Right lobe of liver (tissue), 6 donors: ENCODE measurements around the gene VPS29. TPM values are rescaled to one million over a fixed set of nuclear protein-coding genes. Genes with fewer than 3 reads are reported as not detected.

Experiments
- ATAC-seq, 4 donors: fragments of 200-7000 bp; cut with Tn5 transposase; one replicate each; pipeline ENCODE4 v1.9.1; 2020; ENCODE audit warnings: mild to moderate bottlenecking in 4 of 4, moderate library complexity in 4 of 4
- DNase-seq, 3 donors: peaks; one replicate each; pipeline ENCODE4 v3.0.0-alpha.2; 2020
- H3K27ac ChIP-seq, 3 donors: fragments of 200-600 bp; one replicate each; pipeline ENCODE4 v1.8.0; 2022
- H3K27me3 ChIP-seq, 2 donors: fragments of 200-600 bp; one replicate each; pipeline ENCODE4 v1.8.0; 2022
- H3K36me3 ChIP-seq, 4 donors: fragments of 200-600 bp; sonication (generic) in 1 of 4; one replicate each; pipeline versions ENCODE4 v1.5.1 to v1.8.0; 2017 to 2022; ENCODE audit warnings: control low read depth in 1 of 4
- H3K4me1 ChIP-seq, 4 donors: fragments of 200-600 bp; sonication (generic) in 1 of 4; one replicate each; pipeline versions ENCODE4 v1.5.1 to v1.8.0; 2017 to 2022; ENCODE audit warnings: control low read depth in 1 of 4
- H3K4me3 ChIP-seq, 3 donors: fragments of 200-600 bp; one replicate each; pipeline ENCODE4 v1.8.0; 2022
- H3K9me3 ChIP-seq, 4 donors: fragments of 200-600 bp; sonication (generic) in 1 of 4; one replicate each; pipeline versions ENCODE4 v1.5.1 to v1.8.0; 2017 to 2022; ENCODE audit warnings: control low read depth in 1 of 4
- POLR2A ChIP-seq: fragments of 450-650 bp; IDR thresholded peaks from one replicate; pipeline ENCODE4 v1.6.1; 2017; ENCODE audit warnings: antibody characterized with exemption, mild to moderate bottlenecking
- WGBS: methylation state at CpG from one replicate; pipeline ENCODE4 v1.1.6; 2018; ENCODE audit warnings: low coverage, low lambda C conversion rate; ENCODE audit not compliant: insufficient coverage; ENCODE audit errors: missing lambda C conversion rate; 5-methylcytosine and 5-hydroxymethylcytosine counted together
- intact Hi-C, 2 donors: fragments of 100-400 bp; cut with DNase I; formaldehyde crosslinking; loops; one replicate each; pipeline versions ENCODE4 v1.11.2 to v1.14.1; 2022
- total RNA-seq, 6 experiments: library from RNA; depleted of rRNA in 2 of 6; stranded (reverse); fragments of >200 nt in 2 of 6; fragmentation: NEBNext Ultra II Directional in 3 of 6; extraction: Animal tissue kit (Norgen Biotek cat#: 25700) in 3 of 6; gene quantifications; one replicate each; pipeline versions ENCODE4 v1.1.0 to v1.2.4, GENCODE V29; 2016 to 2023
- TF ChIP-seq, protein P1 (sequence below), 4 donors: fragments of 200-600 bp in 3 of 4; fragments of 450-650 bp in 1 of 4; IDR thresholded peaks; one replicate each; pipeline versions ENCODE4 v1.5.1 to v1.8.0; 2016 to 2022; ENCODE audit warnings: antibody characterized with exemption in 4 of 4, mild to moderate bottlenecking in 2 of 4
- donor health status: DM: no; HTN: yes; CAD: no.
- donor health status: DM: no; HTN: no; CAD: no.
- donor health status: DM: no; HTN: no; CAD: no.
- donor health status: DM: no; HTN: yes; CAD: no.
- donor health status: DM: no; HTN: yes; CAD: no.

Gene VPS29
- total RNA-seq, 6 experiments from 2014 or later, result 37.9 to 61.2 (median 51.1) TPM

DNA sequence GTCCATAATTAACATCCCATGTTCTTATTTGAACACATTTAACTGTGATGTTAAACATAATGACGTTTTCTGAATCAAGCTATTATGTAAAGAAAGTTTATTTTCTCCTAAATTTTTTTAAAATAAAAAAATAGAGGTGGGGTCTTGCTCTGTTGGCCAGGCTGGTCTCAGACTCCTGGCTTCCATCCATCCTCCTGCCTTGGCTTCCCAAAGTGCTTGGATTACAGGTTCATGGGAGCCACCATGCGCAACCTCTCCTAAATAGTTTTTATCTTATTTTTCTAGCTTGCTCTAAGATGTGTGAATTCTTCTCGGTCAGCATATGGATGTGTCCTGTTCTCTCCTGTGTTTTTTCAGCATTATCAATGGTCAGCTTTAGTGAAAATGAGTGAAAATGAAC lies 3.4 kb upstream of the VPS29 start:
- Histone ChIP-seq H3K27ac (no peak overlapping the region), H3K9me3 (no peaks in the 10 kb centered on the region), H3K4me3 (no peak overlapping the region), H3K27me3 (no peaks in the 10 kb centered on the region), H3K36me3 (no peaks in the 10 kb centered on the region), H3K4me1 (peaks cover 0 to 11% (median 4%) of the 10 kb centered on the region in 4 donors)
- TF ChIP-seq POLR2A, result no peak
- TF ChIP-seq, protein P1, sequence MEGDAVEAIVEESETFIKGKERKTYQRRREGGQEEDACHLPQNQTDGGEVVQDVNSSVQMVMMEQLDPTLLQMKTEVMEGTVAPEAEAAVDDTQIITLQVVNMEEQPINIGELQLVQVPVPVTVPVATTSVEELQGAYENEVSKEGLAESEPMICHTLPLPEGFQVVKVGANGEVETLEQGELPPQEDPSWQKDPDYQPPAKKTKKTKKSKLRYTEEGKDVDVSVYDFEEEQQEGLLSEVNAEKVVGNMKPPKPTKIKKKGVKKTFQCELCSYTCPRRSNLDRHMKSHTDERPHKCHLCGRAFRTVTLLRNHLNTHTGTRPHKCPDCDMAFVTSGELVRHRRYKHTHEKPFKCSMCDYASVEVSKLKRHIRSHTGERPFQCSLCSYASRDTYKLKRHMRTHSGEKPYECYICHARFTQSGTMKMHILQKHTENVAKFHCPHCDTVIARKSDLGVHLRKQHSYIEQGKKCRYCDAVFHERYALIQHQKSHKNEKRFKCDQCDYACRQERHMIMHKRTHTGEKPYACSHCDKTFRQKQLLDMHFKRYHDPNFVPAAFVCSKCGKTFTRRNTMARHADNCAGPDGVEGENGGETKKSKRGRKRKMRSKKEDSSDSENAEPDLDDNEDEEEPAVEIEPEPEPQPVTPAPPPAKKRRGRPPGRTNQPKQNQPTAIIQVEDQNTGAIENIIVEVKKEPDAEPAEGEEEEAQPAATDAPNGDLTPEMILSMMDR (IDR thresholded peaks at IDR 0.05), result no peak
- no peak for DNase-seq
- no peak for ATAC-seq
- WGBS, result 71% methylated on average over 3 of the region's 3 CpGs
- intact Hi-C loops, result loop anchor here (5.0 to 10.0 kb wide), 2 partner anchors 97 to 99 kb away; no protein-coding TSS in a partner anchor

DNA sequence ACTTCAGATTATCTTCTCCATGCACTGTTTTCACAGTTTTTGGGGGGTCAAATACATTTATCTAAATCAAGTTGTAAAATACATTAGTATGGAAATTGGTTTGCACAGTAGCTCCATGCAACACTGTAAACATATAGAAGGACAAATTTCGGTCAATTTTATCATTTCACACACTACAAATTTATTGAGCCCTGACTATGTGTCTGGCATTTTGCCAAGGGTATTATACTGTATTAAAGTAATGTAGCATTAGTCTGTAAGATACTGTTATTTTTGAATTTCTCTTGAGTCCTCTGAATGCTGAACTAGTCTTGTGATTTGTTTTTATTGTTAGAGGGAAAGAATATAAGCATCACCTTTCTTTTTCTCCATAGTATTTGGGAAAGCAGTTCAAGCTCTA lies 1.5 kb upstream of the VPS29 start:
- H3K9me3 ChIP-seq, result no peaks in the 10 kb centered on the region
- intact Hi-C loops, result loop anchor here in 1 of 2 donors (10.0 kb wide), 1 partner anchor 101 kb away; no protein-coding TSS in a partner anchor
- WGBS, result 88% methylated on average over 1 of the region's 1 CpG
- ATAC-seq (no peak), DNase-seq (no peak)
- H3K36me3 ChIP-seq, result no peaks in the 10 kb centered on the region
- H3K27me3 ChIP-seq, result no peaks in the 10 kb centered on the region
- H3K4me1 ChIP-seq, result peaks cover 0 to 27% (median 12%) of the 10 kb centered on the region in 4 donors
- no peak for TF ChIP-seq POLR2A
- TF ChIP-seq, protein P1 (IDR thresholded peaks at IDR 0.05), result no peak
- H3K27ac ChIP-seq, result no peak overlapping the region
- H3K4me3 ChIP-seq, result no peak overlapping the region

DNA sequence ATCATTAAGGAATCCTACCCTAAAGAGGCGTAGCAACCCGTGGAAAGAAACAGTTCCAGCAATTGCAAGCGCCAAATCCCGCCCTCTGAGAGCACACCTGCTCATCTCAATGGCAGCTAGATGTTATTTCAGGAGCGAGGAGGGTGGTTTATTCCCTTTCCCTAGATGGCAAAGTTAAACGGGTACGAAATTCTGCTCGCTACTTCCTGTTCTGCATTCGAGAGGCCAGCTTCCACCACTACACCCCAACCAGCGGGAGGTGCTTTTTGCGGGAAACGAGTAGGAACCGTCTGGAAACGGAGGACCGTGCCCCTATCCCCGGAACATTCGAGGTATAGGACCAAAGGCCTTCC lies 536 bp downstream of the VPS29 start:
- peak in 2 of 3 donors; percentile 50 to 66 for DNase-seq

DNA sequence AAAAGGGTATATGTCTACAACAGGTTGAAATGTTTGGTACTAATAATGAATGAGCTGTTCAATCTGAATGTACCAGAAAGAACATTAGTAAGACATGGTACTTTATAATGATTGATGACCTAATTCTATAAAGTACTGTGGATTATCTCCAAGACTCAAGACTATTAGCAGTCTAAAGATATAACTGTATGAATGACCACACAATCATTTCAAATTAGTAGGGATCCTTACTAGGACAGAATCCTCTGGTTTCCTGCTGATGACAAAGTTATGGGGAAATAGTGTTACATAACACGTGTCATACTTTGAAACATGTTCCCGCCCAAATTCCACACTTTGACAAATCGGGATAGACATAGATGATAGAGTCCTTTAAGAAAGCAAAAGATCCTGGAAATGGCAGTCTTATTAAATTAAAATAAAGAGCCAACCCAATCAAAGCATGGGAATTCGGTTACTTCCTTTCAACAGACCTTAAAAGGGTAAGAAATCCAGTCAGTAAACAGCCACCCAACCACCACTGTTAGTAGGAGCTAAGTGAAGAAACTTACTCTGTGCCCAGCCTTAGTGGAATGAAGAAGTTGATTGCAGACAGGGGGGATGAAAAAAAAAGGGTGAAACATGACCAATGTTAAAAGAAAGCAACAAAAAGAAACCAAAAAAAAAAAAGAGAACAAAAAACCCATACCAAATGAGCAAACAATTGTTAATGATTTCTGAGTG lies 2.8 kb downstream of the VPS29 start:
- H3K36me3 ChIP-seq, result peaks cover 0 to 19% (median 6%) of the 10 kb centered on the region in 4 donors
- H3K27ac ChIP-seq, result no peak overlapping the region
- H3K27me3 ChIP-seq, result no peaks in the 10 kb centered on the region
- peaks cover 0 to 28% (median 12%) of the 10 kb centered on the region in 4 donors for H3K4me1 ChIP-seq
- H3K4me3 ChIP-seq, result no peak overlapping the region
- WGBS, result 24% methylated on average over 4 of the region's 4 CpGs
- DNase-seq (no peak), ATAC-seq (no peak)
- intact Hi-C loops, result no loop called here
- TF ChIP-seq, protein P1 (IDR thresholded peaks at IDR 0.05), result no peak
- no peak for TF ChIP-seq POLR2A
- H3K9me3 ChIP-seq, result no peaks in the 10 kb centered on the region

More for the DNA sequence above, 536 bp downstream of the VPS29 start:
- H3K4me1 ChIP-seq, result peaks cover 0 to 28% (median 12%) of the 10 kb centered on the region in 4 donors
- WGBS, result 0% methylated on average over 9 of the region's 17 CpGs
- no peaks in the 10 kb centered on the region for H3K9me3 ChIP-seq
- TF ChIP-seq POLR2A, result no peak
- TF ChIP-seq, protein P1 (IDR thresholded peaks at IDR 0.05), result no peak
- ATAC-seq, result peak; percentile 34 to 60 (median 54)
- intact Hi-C loops, result loop anchor here in 1 of 2 donors (10.0 kb wide), 1 partner anchor 103 kb away; no protein-coding TSS in a partner anchor
- H3K4me3 ChIP-seq, result peak overlapping the region; percentile 83 to 97 (median 95)
- no peaks in the 10 kb centered on the region for H3K36me3 ChIP-seq
- H3K27me3 ChIP-seq, result no peaks in the 10 kb centered on the region
- H3K27ac ChIP-seq, result peak overlapping the region; percentile 78 to 80 (median 79)
